Measurements from ENCODE around the gene ENHO.
"Not testable (repeated sequence)": the region's sequence is repeated elsewhere in the genome, so short reads cannot be mapped to it uniquely, and the experiment has no call there.

The ENHO gene

DNA sequence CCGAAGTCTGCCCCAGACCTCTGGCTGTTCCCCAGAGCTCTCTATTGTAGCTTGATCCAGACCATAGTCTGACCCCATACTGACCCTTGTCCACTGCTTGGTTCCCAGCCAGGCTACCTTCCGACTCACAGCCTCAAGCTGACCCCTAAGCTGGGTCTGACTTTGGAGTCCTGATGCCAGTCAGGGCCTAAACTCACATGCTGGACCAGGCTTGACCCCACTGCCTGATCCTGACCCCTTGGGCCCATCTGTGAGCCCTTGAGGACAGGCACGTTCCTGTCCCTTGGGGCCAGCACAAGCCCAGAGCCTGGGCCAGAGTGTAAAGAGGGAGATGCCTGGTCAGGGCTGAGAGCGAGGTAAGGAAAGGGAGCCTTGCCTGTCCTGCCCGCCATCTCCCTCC, 32.7 kb upstream of the ENHO start:
- DNase-seq (ENCODE audit: low read depth): no peak

- no peak for DNase-seq (ENCODE audit: low read depth)
These were observed 32.2 kb upstream of the ENHO start for GRCh38 chr9:34555002-34555348.

DNA sequence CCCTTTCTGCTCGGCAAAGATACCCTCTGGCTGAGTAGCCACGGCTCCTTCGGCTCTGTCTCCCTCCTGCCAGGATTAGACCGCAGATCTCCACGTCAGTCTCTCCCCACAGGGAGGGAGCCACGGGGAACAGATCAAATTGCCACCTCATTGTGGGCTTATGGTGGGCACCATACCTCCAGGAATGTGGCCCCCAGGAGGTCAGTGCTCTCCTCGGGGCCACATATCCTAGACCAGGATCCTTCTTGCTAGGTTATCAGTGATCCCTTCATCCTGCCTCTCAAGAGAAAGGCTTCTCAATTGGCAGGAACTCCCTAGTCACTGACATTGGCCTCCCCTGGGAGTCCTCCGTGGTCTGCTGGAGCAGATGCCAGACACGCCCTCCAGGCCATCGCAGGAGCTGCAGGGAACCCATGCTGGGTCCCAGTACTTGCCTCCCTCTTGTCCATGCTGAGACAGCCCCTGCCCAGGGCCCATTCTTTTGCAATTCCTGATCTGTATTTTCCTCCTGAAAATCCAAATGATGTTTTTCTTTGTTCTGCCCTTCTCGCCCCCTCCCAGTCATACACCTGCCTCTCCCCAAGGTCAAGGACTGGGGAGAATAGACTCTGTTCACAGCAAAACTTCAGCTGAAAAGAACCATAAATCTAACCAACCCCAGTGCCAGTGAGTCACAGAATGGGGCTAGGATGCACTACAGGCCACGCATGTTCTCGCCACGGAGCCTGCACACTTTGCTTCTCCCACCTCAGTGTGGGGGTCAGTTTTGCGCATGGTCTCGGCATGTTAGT, 31.6 kb upstream of the ENHO start:
- no peak for DNase-seq (ENCODE audit: low read depth)

GRCh38 chr9:34553511-34554021, 30.8 kb upstream of the ENHO start:
- DNase-seq (ENCODE audit: low read depth): no peak

- DNase-seq (ENCODE audit: low read depth): no peak
These were observed 30.2 kb upstream of the ENHO start for GRCh38 chr9:34552986-34553385.

DNA sequence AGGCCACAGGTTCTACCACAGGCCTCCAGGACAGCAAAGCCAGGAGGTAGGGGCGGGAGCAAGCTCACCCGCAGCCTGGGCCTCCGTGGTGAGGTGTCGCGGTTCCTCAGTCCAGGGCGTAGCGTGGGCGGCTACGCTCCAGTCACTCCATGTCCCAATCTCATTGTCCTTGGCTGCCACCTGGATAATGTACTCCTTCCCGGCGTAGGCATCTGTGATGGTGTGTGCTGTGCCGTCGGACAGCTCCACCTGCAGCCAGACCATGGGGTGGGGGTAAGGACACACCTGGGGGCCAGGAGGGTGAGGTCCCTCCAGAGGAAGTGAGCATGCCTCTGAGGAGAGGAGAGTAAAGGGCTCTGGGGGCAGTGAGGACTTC, 29.8 kb upstream of the ENHO start:
- DNase-seq (ENCODE audit: low read depth): no peak

- no peak for DNase-seq (ENCODE audit: low read depth)
These were observed 29.2 kb upstream of the ENHO start for GRCh38 chr9:34551751-34552605.

- DNase-seq (ENCODE audit: low read depth): no peak
These were observed 28.0 kb upstream of the ENHO start for GRCh38 chr9:34550681-34551270.

GRCh38 chr9:34550016-34550680, 27.4 kb upstream of the ENHO start:
- no peak for DNase-seq (ENCODE audit: low read depth)

DNA sequence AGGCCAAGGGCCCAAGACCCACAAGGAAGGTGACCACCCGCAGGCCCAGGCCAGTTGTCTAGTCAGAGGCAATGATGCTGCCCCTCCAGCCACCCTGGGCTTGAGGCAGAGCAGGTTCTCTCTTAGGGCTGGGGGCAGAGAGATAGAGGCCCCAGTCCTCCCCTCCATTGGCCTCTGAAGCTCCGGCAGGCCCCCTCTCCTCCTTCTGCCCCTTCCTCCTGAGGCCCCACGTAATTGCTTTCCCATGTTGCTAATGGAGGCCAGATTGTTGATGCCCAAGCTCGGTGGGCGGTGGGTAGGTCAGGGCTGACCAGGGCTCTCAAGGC, 26.6 kb upstream of the ENHO start:
- no peak for DNase-seq (ENCODE audit: low read depth)

GRCh38 chr9:34547960-34548611, 25.3 kb upstream of the ENHO start:
- DNase-seq (ENCODE audit: low read depth): peak; percentile 69

- DNase-seq (ENCODE audit: low read depth): peak; percentile 84
These were observed 24.3 kb upstream of the ENHO start for GRCh38 chr9:34546834-34547827.

DNA sequence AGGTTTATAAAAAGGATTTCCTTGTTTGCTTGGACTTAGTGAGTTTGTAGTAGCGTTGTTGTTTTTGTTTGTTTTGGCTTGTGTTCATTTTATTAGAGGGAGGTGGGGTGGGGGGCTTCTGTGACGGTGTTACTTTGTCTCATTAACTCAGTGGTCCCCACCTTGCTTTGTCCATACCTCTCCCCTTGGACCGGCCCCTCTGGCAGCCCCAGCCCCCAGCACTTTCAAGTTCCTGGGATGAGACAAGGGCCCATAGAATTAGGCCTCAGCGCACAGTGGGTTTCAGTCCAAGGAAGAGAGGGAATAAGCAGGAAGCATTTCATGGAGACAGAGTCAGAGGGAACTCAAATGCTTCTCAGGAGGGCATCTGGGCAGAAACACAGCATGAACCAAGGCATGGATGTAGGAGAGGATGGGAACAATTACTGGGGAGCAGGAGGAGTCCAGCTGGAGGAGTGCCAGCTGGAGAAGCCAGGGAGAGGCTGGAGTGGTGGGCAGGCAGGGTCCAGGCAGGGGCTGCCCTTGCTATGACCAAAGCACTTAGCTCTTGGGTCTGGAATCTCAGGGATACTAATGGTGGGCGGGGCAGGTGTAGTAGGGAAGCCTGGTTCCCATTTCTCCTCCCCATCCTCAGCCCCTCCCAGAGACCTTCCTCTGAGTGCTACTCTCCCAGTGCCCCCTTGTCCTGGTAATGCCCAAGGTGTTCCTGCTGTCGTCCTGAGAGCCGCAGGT, 23.5 kb upstream of the ENHO start:
- DNase-seq (ENCODE audit: low read depth): no peak

DNA sequence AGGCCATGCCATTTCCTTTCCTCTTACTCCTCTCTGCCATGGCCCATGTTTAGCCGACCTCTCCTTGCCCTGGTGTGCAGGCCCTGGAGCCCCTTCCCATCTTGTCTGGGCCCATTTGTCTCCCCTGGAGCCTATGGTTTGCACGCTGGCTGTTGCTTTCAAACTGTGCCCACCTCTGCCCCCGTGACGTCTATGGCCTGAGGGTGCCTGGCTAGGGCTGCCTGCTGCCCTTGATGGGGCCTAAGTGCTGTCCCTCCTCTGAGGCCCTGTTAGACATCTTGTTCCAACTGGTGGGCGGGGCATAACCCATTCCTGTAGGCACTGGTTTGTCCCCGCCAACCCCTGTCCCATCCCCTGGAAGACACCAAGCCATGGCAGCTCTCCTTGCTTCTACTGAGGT, 22.7 kb upstream of the ENHO start:
- DNase-seq (ENCODE audit: low read depth): no peak

DNA sequence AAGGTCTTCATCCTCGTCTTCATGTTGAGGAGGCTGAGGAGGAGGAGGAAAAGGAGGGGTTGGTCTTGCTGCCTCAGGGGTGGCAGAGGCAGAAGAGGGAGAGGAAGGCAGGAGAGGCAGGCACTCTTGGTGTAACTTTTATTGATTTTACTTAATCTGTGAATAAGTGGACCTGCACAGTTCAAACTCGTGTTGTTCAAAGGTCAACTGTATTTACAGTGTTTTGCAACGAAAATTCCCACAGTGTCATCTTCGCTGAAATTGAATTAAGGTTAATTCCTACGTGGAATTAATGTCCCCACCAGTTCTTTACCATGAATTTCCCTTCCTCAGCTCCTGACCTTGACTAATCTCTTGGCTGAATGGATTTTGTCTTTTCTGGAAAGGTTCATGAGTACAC, 21.2 kb upstream of the ENHO start:
- DNase-seq (ENCODE audit: low read depth): no peak

- no peak for DNase-seq (ENCODE audit: low read depth)
These were observed 18.8 kb upstream of the ENHO start for GRCh38 chr9:34541540-34541939.

GRCh38 chr9:34540827-34541226, 18.0 kb upstream of the ENHO start:
- peak; percentile 81 for DNase-seq (ENCODE audit: low read depth)

GRCh38 chr9:34536685-34537084, 13.9 kb upstream of the ENHO start:
- DNase-seq (ENCODE audit: low read depth): no peak

DNA sequence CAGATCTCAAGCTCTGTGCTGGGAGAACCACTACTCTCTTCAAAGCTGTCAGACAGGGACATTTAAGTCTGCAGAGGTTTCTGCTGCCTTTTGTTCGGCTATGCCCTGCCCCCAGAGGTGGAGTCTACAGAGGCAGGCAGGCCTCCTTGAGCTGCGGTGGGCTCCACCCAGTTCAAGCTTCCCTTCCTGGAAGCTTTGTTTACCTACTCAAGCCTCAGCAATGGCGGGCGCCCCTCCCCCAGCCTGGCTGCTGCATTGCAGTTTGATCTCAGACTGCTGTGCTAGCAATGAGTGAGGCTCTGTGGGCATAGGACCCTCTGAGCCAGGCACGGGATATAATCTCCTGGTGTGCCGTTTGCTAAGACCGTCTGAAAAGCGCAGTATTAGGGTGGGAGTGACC, 9.3 kb upstream of the ENHO start:
- not testable (repeated sequence) for DNase-seq (ENCODE audit: low read depth)

DNA sequence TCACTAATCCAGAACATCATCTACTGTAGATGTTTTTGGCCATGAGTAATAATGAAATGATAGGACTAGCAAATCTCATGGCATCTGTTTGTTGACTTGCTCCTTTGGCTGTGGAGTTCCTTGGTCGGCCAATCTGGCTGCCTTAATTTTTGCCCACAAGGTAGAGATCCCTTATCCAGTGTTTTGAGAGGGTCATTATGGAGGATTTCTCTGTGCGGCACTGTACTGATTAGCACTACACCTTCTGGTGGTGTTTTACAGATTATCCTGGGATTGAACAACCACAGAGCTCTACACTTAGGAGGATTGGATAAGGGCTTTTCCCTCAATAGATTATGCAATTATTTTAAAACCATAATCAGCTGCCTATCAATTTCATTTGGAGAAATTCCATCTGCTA, 3.2 kb upstream of the ENHO start:
- DNase-seq (ENCODE audit: low read depth): no peak
